Endometrial microvascular endothelial cells (primary cell): ENCODE results near the gene STIM1. TPM values are rescaled to one million over a fixed set of nuclear protein-coding genes. Genes with fewer than 3 reads are reported as not detected.

Experiments
- in situ Hi-C: cut with HindIII; loops from 2 replicates; pipeline ENCODE4 v1.10.0; 2017; ENCODE audit warnings: low sequenced_read_pairs, low pct_unique_long_range_greater_than_20kb; ENCODE audit errors: inconsistent ontology term
- total RNA-seq: library from RNA; depleted of rRNA; stranded (reverse); fragments of >200 nt; gene quantifications from one replicate; pipeline ENCODE4 v1.2.3, GENCODE V29; 2015; ENCODE audit errors: inconsistent ontology term

The STIM1 gene
- total RNA-seq, 1 donor from 2014 or later, result 13.9 TPM

DNA sequence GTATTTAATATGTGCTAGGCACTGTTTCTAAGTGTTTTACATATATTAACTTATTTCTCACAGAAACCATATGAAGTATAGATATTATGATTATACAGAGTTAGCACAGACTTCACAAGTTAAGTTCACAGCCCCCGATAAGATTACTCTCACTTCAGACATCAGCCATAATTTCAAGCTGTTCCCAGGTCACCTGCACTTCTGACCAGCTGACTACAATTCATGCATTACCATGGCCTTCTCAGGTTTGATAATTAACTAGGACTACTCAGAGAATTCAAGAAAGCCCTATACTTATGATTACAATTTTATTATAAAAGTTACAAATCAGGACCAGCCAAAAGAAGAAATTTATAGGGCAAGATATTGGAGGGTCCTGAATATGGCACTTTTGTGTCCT lies 170.9 kb downstream of the STIM1 start:
- in situ Hi-C loops, result no loop called here

DNA sequence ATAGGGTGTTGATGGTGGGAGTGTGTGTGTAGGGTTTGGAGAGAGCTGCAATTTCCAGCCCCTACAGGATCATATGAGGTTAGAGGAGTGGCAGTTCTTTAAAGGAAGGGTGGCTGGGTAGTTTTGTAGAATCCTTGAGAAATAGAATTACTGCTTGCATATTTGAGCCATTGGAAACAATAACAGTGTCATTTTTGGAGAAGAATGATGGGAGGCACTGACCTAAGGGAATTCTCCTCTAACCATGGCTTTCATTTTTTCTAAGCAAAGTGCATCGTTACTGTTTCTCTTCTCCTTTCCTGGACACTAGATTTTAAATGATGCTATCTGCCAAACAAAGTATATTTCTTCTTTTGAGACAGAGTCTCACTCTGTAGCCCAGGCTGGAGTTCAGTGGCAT lies 172.3 kb downstream of the STIM1 start:
- in situ Hi-C loops, result no loop called here

DNA sequence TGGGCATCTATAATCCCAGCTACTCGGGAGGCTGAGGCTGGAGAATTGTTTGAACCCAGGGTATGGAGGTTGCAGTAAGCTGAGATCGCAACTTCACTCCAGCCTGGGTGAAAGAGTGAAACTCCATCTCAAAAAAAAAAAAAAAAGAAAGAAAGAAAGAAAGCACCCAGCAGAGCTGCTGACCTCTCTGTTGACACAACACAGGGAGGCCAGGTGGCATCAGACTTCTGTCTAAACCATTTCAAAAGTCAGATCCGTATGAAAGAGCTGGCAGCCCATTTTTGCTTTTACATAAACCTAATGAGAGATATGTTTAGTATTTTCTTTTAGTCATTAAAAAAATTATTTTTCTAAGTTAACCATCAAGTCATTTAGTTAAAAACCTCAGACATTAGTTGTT lies 174.7 kb downstream of the STIM1 start:
- in situ Hi-C loops, result no loop called here

DNA sequence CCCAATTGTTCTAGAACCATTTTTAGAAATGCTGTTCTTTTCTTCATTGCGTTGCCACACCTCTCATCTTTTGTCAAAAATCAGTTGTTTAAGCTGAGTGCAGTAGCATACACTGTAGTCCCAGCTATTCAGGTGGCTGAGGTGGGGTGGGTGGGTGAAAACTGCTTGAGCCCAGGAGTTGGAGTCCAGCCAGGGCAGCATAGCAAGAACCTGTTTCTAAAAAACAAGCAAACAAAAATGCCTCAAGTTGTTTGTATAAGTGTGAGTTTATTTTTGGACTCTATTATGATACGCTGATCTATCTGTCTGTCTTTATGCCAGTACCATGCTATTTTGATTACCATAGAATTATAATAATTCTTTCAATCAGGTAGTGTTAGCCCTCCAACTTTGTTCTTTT lies 176.6 kb downstream of the STIM1 start:
- in situ Hi-C loops, result no loop called here

DNA sequence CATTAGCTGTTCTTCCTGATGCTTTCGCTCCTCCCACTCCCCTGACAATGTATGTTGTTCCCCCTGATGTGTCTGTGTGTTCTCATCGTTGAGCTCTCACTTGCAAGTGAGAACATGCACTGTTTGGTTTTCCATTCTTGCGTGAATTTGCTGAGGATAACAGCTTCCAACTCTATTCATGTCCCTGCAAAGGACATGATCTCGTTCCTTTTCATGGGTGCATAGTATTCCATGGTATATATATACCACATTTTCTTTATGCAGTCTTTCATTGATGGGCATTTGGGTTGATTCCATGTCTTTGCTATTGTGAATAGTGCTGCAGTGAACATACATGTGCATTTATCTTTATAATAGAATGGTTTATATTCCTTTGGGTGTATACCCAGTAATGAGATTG lies 180.5 kb downstream of the STIM1 start:
- in situ Hi-C loops, result no loop called here

DNA sequence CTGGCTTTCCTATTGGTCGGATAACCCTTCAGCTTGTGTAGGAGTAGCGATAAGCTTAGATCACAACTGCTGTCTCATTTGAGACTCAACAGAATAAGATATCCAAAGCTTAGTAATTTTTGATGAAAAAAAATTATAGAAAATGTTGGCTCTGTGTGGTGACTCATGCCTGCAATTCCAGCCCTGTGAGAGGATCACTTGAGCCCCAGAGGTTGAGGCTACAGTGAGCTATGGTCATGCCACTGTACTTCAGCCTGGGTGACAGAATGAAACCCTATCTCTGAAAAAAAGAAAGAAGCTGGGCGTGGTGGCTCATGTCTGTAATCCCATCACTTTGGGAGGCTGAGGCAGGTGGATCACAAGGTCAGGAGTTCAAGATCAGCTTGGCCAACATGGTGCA lies 183.5 kb downstream of the STIM1 start:
- in situ Hi-C loops, result no loop called here

DNA sequence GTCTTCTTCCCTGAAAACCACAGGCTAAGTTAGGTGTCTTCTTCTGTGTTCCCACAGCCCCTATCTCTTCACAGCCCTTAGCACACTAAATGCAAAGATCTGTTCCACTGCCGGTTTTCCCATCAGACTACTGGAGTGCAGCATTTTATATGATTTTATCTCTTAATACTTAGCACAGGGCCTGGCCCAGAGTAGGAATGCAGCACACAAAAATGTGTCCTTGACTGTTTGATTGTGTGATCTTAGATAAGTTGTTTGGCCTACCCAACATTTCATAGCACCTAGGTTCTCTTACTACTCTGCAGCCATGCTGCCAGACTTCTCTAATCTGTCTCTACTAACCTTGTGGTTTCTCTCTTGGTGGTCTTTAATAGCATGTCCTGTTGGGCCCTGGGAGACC lies 185.0 kb downstream of the STIM1 start:
- in situ Hi-C loops, result no loop called here

DNA sequence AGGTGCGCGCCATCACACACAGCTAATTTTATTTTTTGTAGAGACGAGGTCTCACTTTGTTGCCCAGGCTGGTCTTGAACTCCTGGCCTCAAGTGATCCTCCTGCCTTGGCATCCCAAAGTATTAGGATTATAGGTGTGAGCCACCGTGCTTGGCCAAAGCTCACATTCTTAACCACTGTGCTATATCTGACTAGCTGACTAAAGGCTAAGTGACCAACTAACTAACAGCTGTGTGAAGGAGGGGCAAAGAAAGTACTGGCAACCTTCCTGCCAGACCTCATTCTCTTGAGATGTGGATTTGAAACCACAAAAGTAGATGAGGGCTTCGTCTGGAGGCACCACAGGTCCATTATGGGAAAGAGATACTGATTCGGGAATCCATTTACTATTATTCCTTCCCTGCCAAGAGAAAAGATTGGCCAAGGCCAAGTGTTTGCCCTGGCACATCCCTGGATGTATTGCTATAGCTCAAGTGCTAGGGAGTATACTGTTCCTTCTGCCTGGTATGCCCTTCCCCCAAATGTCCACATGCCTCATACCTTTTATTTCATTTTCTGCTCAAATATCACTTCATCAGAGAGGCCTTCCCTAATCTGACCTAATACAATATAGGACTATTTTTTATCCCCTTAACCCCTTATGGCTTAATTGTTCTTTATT lies 186.4 kb downstream of the STIM1 start:
- in situ Hi-C loops, result no loop called here

DNA sequence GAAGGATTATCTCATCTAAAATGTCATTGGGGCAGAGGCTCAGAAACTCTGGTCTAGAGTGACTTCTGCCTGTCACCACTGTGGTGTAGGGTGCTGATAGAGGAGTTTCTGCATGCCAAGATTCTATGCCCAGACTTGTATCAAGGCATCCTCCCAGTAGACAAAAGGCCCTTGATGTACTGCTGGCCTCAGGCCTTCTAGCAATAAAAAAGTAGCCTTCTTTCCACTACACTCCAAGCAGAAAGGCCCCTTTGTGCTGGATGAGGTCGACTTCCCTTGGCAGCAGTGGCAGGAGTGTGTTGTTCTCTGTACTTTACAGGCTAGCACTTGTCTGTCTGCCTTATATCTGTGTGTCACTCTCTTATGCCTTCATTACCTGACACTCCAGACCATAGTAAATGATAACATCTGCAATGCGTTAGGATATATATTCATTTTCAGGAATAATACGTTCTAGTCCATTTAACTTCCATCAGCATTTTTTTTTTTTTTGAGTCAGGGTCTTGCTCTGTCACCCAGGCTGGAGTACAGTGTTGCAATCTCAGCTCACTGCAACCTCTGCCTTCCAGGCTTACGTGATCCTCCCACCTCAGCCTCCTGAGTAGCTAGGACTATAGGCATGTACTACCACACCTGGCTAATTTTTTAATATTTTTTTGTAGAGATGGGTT lies 189.6 kb downstream of the STIM1 start:
- in situ Hi-C loops, result no loop called here

DNA sequence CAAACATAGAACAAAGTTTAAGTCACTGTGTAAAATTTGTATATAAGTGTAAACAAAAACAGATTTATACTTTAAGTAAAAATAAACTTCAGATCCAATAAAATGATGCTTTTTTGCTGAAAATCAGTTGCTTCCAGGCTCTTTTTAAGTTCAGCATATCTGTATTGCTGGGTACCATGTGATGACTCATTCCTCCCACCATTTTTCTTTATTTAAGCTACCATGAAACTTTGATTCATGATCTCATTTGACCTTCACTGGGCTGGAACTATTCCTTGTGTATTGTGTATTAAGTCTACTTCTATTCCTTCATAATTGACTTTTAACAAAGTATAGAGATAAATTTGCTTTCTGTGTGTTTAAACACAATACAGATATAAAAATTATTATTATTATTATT lies 192.9 kb downstream of the STIM1 start:
- in situ Hi-C loops, result no loop called here

DNA sequence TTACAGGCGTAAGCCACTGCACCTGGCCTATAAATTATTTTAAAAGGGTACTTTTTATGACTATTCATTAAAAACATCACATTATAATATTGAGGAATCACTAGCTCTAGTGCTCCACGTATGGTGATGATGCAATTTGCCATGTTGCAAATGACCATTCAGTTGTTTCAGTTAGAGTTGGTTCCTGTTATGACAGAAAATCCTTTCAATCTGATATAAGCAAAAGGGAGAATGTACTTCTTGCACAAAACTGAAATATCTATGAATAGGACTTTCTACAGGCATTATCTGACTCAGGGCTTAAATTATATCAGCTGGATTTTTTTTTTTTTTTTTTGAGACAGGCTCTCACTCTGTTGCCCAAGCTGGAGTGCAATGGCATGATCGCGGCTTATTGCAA lies 193.5 kb downstream of the STIM1 start:
- in situ Hi-C loops, result no loop called here

DNA sequence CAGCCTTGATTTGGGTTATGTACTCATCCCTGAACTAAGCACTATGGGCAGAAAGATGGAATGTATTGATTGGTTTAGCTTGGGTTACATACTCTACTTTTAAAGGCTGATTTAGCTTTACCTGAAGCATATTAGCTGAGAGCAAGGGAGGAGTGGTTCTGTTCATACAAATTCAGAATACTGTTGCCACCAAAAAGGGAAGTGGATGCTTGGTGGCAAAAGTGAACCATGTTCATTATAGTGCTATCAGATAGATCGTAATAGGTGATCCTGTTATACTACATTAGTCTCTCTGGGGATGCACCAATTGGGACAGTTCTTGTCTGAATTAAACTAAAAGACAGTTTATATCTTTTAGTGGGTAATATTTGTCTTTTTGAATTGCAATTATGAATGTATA lies 194.7 kb downstream of the STIM1 start:
- in situ Hi-C loops, result loop anchor here (25.0 kb wide), 1 partner anchor 188 kb away; the partner anchor contains the start of gene STIM1

DNA sequence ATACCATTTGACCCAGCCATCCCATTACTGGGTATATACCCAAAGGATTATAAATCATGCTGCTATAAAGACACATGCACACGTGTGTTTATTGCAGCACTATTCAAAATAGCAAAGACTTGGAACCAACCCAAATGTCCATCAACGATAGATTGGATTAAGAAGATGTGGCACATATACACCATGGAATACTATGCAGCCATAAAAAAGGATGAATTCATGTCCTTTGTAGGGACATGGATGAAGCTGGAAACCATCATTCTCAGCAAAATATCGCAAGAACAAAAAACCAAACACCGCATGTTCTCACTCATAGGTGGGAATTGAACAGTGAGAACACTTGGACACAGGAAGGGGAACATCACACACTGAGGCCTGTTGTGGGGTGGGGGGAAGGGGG lies 197.7 kb downstream of the STIM1 start:
- in situ Hi-C loops, result loop anchor here (25.0 kb wide), 1 partner anchor 191 kb away; the partner anchor contains the start of gene STIM1

DNA sequence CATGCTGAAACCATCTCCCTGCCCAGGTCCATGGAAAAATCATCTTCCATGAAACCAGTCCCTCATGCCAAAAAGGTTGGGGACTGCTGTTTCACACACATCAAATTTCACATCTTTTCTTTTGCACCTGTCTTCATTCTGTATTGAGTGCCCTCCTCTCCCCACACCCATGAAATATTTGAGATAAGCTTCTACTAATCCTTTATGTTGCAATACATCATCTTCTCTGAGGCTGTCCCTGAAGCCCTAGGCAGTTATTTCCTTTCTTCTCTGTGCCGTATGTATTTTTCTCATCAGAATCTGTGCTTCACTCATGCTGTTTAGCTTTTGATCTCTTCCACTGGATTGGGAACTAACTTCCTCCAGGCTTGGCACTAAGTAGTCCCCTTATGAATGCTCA lies 199.2 kb downstream of the STIM1 start:
- in situ Hi-C loops, result loop anchor here (25.0 kb wide), 1 partner anchor 192 kb away; the partner anchor contains the start of gene STIM1

DNA sequence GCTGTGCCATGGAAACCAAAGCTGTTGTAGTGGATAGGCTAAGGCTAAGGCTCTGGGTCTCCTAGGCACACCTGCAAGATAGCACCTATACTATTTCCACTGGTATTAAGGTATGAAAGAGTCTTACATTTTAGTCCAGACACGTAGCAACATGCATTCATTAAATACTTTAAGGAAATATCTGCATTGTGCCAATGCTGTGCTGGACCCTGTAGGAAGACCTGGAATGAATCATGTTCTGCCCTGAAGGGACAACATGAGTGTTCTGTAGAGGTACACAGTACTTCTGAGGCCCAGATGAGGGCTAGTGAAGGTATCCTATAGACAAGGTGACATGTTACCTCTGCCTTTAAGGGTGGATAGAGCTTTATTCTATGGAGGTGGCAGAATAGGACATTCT lies 204.0 kb downstream of the STIM1 start:
- in situ Hi-C loops, result loop anchor here (25.0 kb wide), 1 partner anchor 197 kb away; the partner anchor contains the start of gene STIM1

DNA sequence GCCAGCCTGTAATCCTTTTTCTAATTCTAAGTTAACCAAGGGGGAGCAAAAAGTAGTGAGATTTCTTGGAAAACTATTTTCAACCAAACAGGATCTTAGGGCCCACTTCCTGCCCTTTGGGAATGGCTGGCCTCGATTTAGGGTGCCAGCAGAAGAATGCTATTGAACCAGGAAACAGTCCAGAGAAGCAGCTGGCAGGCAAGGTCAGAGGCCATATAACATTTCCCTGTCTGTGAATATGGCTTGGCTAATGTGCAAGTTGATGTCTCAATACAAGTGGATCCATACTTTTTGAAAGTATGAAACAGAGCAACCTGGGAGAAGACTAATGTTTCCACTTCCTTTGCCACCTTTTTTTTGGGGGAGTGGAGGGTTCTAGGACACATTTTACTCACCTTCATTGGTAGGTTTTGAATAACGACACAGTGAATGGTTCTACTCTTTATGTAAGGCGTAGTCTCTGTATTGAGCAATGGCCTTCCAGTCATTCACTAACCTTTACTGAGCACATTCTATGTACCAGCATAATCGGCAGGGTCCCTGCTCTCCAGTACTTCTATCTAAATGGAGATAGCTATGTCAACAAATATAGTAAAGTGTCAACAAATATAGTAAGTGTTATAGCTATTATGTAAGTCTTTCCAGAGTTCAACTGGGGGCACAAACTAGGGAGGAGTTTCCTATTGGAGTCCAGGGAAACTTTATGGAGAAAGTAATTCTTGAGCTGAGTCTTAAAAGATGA lies 204.9 kb downstream of the STIM1 start:
- in situ Hi-C loops, result loop anchor here (25.0 kb wide), 1 partner anchor 198 kb away; the partner anchor contains the start of gene STIM1

DNA sequence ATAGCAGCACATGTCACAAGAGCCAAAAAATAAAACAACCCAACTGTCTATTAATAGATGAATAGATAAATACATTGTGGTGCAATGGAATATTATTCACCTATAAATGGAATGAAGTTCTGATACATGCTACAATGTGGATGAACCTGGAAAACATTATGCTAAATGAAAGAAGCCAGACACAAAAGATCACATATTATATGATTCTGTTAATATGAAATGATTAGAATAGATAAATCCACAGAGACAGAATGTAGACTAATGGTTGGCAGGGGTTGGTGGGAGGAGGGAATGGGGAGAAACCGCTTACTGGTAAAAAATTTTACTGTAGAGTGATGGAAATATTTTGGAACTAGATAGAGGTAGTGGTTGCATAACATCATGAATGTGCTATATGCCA lies 206.2 kb downstream of the STIM1 start:
- in situ Hi-C loops, result loop anchor here (25.0 kb wide), 1 partner anchor 199 kb away; the partner anchor contains the start of gene STIM1

DNA sequence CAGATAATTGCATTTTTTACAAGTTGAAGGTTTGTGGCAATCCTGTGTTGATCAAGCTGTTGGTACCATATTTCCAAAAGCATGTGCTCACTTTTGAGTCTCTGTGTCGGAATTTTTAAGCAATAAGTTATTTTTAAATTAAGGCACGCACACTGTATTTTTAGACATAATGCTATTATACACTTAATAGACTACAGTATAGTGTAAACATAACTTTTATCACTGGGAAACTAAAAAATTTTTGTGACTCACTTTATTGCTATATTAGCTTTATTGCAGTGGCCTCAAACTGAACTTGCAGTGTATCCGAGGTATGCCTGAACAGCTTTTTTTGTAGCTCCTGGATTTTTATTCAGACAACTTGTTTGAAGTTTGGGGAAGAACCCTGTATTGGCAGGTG lies 207.9 kb downstream of the STIM1 start:
- in situ Hi-C loops, result loop anchor here (25.0 kb wide), 1 partner anchor 201 kb away; the partner anchor contains the start of gene STIM1

DNA sequence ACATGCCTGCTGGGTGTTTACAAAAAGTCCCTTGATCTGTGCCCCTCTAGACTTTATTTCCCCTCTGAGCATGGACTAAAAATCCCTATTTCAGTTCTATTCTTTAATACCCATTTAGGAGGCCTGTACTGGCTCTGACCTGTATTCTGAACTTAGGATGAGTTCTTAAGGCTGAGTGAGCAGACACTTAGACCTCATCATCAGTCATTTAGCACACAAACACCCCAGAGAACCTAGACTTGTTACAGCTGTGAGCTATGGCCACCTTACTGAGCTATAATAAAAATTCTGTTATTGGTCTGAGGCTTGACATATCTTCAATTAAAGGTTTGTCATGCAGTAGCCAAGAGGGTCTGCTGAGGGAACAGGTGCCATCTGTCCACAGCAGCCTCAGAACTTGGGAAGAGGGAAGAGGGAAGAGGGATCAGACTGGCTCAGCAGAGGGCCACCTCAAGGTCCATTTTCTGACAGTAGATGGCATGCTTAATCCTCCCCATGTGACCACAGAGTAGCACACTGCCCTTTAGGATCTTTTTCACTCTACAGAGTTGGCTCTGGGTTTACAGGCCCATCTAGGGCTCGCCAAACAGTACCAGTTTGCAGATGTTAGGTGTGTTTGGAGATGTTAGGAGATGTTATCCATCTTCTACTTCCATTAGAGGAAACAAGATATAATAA lies 209.0 kb downstream of the STIM1 start:
- in situ Hi-C loops, result loop anchor here (25.0 kb wide), 1 partner anchor 202 kb away; the partner anchor contains the start of gene STIM1
